Superior temporal gyrus (tissue), 1 donor: ENCODE data around the gene RMC1.
"Not testable (repeated sequence)": the region's sequence is repeated elsewhere in the genome, so short reads cannot be mapped to it uniquely, and the experiment has no call there.

Experiments
- DNase-seq: peaks from one replicate; pipeline ENCODE4 v3.0.0-alpha.2; 2016; ENCODE audit errors: extremely low spot score

Gene RMC1

DNA sequence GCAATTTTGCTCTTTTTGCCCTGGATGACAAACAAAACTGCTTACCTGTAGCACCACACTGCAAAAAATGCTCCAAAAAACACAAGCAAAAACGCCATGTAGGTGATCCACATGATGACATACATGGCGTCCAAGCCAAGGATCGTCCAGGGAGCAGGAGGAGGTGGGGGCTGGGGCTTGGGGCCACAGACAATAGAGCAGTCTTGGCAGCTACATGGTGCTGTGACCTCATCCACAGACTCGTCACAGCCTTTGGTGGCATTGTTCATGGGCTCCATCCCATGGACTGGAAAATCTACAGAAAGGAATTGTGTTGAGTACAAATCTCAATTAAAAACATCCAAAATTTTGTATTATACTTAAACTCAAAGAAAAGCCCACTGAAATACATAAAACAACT, 56.9 kb downstream of the RMC1 start:
- peak; percentile 89 for DNase-seq

- no peak for DNase-seq
Measured at GRCh38 chr18:23563377-23564043, 60.2 kb downstream of the RMC1 start.

- DNase-seq: no peak
Measured at GRCh38 chr18:23565916-23566547, 62.7 kb downstream of the RMC1 start.

- no peak for DNase-seq
Measured at GRCh38 chr18:23567671-23568070, 64.4 kb downstream of the RMC1 start.

DNA sequence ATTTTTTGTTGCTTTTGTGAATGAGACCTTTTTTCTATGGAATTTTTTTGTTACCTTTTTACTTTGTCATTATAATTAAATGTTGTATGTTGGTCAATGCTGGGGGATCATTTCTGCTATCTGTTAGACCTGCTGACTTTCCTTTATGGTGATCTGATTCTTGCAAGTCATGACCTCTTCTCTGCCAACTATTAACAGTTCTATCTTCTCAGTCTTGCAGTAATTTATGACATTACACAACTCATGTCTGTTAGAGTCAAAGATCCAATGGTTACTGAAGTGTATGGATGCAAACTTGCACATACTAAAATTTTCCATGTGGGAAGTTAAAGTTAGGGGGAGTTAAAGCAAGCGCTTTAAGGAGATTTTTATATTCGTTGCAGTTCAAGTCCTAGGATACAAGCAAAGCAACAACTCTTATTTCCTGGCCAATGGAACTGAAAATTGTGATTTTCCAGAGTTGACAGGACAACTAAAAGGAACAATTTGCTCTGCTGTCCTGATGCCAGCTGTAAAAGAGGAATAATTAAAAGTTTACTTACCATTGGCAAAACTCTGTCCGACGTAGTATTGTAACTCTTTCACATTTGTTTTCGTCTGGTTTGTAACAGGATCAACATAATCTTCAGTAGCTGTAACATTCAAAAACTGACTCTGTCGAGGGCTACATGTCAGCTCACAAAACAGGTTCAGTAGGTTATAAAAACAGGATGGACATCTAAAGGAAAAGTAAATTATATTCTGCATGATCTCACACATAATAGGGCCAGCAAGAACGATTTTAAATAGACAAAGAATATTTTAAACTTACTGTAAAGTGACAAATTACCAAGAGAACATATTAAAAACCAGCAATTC, 65.2 kb downstream of the RMC1 start:
- no peak for DNase-seq

DNA sequence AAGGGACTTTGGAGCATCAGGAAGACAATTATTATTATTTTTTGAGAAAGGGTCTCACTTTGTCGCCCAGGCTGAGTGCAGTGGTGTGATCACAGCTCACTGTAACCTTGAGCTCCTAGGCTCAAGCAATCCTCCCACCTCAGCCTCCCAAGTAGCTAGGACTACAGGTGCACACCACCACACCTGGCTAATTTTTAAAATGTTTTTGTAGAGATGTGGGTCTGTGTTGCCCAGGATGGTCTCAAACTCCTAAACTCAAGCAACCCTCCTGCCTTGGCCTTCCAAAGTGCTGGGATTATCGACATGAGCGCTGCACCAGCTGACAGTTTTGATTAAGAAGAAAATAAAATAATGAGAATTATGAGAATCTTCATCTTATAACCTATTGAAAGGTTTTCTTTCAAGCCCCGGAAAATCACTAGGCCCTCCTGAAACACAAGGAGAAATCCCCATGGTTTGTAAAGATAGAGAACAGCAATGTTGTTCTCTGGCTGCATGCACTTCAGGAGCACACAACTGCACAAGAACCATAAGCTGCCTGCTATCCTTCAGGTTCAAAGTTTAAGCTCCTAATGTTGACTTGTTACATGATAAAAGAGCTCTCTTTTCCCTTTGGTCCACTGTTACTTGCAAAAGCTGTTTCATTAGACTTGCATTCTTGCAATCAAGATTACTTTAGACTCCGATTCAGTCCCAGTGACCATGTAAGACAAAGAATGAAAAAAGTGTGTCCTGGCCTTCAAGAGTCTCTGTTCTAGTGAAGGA, 66.2 kb downstream of the RMC1 start:
- DNase-seq: no peak

DNA sequence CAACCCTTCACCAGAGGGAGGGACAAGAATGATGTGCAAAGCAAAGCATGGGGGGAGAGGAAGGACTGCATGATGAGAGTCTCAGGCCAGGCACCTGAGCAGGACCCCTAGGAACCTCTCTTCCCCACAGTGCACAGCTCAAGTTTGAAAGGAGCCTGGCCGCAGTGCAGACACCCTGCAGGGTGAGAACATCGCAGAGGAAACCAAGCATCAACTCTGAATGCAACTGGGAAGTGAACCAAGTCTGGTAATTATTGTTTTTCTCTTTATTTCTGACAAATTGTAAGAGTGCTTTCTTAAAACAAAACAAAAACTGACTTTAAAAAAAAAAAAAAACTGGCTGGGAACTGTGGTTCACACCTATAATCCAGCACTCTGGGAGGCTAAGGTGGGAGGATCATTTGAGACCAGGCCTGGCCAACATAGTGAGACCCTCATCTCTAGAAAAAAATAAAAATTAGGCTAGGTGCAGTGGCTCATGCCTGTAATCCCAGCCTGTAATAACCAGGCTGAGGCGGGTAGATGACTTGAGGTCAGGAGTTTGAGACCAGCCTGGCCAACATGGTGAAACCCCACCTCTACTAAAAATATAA, 67.7 kb downstream of the RMC1 start:
- no peak for DNase-seq

DNA sequence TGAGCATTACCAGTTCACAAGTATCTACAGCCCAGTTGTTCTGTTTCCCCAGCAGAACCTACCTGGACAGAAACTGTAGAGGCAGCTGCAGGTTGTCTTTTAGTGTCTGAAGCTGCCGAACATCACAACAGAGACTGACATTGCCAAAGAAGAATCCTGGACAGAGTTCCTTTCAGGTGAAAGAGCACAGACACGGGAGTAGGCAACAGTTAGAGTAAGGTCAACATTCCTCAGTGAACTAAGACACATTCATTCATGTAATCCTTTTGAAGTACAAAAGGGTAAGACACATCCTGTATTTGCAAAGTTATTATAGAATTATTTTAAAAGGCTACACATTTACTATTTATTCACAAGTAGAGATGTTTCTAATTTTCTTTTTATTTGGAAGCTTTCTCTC, 68.7 kb downstream of the RMC1 start:
- DNase-seq: no peak

DNA sequence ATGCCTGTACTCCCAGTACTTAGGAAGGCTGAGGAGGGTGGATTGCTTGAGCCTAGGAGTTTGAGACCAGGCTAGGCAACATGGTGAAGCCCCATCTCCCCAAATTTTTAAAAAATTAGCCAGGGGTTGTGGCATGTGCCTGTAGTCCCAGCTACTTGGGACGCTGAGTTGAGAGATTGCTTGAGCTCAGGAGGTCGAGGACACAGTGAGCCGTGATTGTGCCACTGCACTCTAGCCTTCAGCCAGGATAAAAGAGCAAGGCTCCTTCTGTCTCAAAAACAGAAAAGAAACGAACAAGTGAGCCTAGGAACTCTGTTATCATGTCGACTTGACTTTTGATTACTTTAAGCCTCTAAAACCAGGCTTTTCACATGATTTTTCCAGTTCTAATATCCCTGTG, 69.3 kb downstream of the RMC1 start:
- no peak for DNase-seq

DNA sequence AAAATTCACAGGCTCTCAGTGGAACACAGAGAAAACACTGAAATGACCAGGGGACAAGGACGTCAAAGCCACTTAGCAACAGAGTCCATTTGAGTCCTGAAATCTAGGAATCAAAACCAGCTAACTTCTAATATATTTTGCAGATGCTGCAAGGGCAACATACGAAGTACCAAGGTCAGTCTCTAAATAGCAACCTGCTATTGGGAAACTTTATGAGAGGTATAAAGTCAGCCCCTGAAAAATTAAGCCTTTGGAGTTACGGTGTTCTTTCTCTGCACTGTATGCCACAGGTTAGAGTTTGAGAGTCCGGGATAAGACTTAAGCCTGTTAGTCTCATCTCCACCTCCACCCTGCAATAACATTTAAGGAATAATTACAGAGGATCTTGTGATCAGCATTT, 69.7 kb downstream of the RMC1 start:
- no peak for DNase-seq

- DNase-seq: no peak
Measured at GRCh38 chr18:23573626-23574431, 70.5 kb downstream of the RMC1 start.

- no peak for DNase-seq
Measured at GRCh38 chr18:23574611-23575308, 71.4 kb downstream of the RMC1 start.

- DNase-seq: no peak
Measured at GRCh38 chr18:23575309-23575651, 72.0 kb downstream of the RMC1 start.

DNA sequence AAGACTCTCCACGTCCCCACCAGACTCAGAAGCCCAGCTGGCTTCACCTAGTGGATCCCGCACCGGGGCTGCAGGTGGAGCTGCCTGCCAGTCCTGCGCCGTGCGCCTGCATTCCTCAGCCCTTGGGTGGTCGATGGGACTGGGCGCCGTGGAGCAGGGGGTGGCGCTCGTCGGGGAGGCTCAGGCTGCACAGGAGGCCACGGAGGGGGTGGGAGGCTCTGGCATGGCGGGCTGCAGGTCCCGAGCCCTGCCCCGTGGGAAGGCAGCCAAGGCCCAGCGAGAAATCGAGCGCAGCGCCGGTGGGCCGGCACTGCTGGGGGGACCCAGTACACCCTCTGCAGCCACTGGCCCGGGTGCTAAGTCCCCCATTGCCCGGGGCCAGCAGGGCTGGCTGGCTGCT, 74.2 kb downstream of the RMC1 start:
- DNase-seq: not testable (repeated sequence)

- no peak for DNase-seq
Measured at GRCh38 chr18:23578067-23578701, 74.9 kb downstream of the RMC1 start.

DNA sequence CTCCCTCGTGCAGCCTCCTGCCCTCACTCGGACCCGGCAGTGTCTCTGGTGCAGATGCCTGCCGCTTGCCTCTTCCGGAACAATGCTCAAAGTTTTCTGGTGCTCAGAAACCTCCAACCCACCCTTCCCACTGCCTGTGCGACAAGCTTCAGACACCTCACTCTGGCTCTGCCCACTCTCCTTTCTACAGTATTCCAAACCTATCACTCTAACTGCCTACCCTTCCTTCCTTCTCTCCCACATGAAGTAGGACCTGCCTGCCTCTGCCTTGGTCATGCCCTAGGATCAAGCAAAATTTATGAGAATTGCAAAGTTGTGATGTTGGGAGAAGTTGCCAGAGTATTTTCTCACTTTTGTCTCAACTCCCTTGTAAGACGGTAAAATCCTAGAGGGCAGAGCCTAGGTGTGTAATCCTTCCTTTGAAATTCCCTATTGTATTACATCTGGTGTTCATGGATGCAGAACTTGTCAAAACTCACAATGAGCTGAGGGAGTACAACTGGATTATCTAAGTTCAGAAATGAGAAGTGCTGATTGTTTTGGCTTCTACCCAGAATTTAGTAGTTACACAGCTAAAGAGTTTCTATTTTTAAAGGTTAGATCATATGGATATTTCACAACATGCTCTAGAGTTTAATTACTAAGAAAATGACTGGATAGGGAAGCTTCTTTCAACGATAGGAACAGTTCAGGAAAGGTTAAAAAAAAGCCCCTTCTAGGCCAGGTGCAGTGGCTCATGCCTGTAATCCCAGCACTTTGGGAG, 75.8 kb downstream of the RMC1 start:
- DNase-seq: no peak

DNA sequence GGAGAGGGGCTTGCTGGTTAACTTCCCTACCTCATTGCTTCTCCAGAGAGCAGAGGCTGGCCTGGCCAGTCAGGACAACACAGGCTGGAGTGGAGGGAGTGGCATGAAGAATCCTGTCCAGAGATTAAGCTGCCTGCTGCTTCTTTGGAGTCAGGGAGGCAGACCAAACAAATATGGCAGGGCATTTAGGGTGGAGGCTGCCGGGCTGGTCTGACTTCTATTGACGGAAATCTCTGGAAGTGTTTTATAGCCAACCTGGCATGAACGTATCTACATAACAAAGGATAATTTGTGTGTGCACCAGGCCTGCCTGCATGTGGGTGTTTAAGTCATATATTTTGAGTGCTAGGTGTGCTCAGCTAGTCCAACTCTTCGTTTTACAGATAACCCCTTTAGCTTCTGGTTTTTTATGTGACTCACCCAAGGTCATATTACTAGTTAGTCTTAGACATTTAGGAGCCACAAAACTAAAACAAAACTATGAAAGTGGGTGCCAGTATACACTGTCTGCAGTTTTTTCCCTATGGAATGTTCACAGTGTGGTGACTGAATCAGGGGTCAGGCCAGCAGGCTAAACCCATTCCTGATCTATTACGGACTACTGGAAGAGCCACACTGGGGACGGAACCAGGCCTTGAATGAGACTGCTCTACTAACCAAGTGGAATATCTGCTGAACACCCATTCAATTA, 77.5 kb downstream of the RMC1 start:
- DNase-seq: no peak
